H1 (cell line): ENCODE data around the gene ZNF148. TPM values are rescaled to one million over a fixed set of nuclear protein-coding genes. Genes with fewer than 3 reads are reported as not detected.

Experiments
- CTCF ChIA-PET: fragments of 300-600 bp; sonication (Branson Sonifier 250); formaldehyde crosslinking; loops from one replicate; lab custom pipeline; 2021; ENCODE audit not compliant: partially characterized antibody; lab: Charles Lee
- POLR2A ChIA-PET: fragments of 300-600 bp; sonication (Branson Sonifier 250); formaldehyde crosslinking; loops from one replicate; lab custom pipeline; 2021; ENCODE audit warnings: inconsistent platforms; ENCODE audit not compliant: partially characterized antibody; lab: Charles Lee
- DNase-seq, 2 experiments: peaks; one replicate each; pipeline versions ENCODE4 v3.0.0 to v3.0.0-alpha.2; 2010 to 2022; ENCODE audit warnings: low spot score in 2 of 2, low read depth in 1 of 2, mixed read lengths in 1 of 2
- FAIRE-seq: peaks from 2 replicates; lab custom pipeline; 2011; peaks lifted over from hg19 to GRCh38; lab: Jason Lieb, UNC
- H2AFZ ChIP-seq: 2 replicates; pipeline ENCODE4 v1.8.1; 2012; ENCODE audit warnings: low read length, inconsistent platforms
- H2AK5ac ChIP-seq: 2 replicates; pipeline ENCODE4 v1.6.1; 2013; ENCODE audit warnings: low read depth, low read length
- H2BK120ac ChIP-seq: replicated peaks from 2 replicates; pipeline ENCODE3; 2013; ENCODE audit warnings: low read depth, low read length, inconsistent platforms
- H2BK12ac ChIP-seq: 2 replicates; pipeline ENCODE4 v1.6.1; 2013; ENCODE audit warnings: low read depth, low read length
- H2BK15ac ChIP-seq: 2 replicates; pipeline ENCODE4 v1.6.1; 2013; ENCODE audit warnings: low read length
- H2BK20ac ChIP-seq: 2 replicates; pipeline ENCODE4 v1.6.1; 2013; ENCODE audit warnings: low read length
- H2BK5ac ChIP-seq: 2 replicates; pipeline ENCODE4 v1.6.1; 2013; ENCODE audit warnings: low read depth, low read length
- H3K14ac ChIP-seq: 2 replicates; pipeline ENCODE4 v1.6.1; 2013; ENCODE audit warnings: inconsistent platforms; ENCODE audit not compliant: insufficient read length
- H3K18ac ChIP-seq: 2 replicates; pipeline ENCODE4 v1.6.1; 2013; ENCODE audit warnings: low read length; ENCODE audit errors: extremely low read depth
- H3K23ac ChIP-seq: 2 replicates; pipeline ENCODE4 v1.6.1; 2013; ENCODE audit warnings: inconsistent platforms; ENCODE audit not compliant: insufficient read length
- H3K23me2 ChIP-seq: 2 replicates; pipeline ENCODE4 v1.6.1; 2013; ENCODE audit warnings: low read depth, low read length
- H3K27ac ChIP-seq: 2 replicates; pipeline ENCODE4 v1.6.1; 2011; ENCODE audit warnings: low read depth, low read length, inconsistent platforms
- H3K27me3 ChIP-seq, 4 experiments: replicated peaks in 1 of 4; 1 replicate in 1 of 4; 2 replicates in 3 of 4; pipeline versions ENCODE4 v1.6.1 to v1.8.1; 2011 to 2013; ENCODE audit warnings: low read length in 3 of 4, mild to moderate bottlenecking in 3 of 4, inconsistent platforms in 2 of 4, mixed read lengths in 2 of 4, moderate library complexity in 1 of 4; ENCODE audit not compliant: control insufficient read depth in 3 of 4, insufficient read depth in 3 of 4; ENCODE audit errors: extremely low read depth in 1 of 4
- H3K36me3 ChIP-seq, 4 experiments: 2 replicates each; pipeline versions ENCODE4 v1.6.1 to v1.8.1; 2011 to 2013; ENCODE audit warnings: mild to moderate bottlenecking in 4 of 4, low read length in 3 of 4, moderate library complexity in 2 of 4, control low read depth in 1 of 4, inconsistent platforms in 1 of 4; ENCODE audit not compliant: insufficient read depth in 4 of 4, control insufficient read depth in 2 of 4
- H3K4ac ChIP-seq: replicated peaks from 2 replicates; pipeline ENCODE3; 2013; ENCODE audit warnings: low read length, low read depth, mixed read lengths, inconsistent platforms; ENCODE audit not compliant: insufficient read length
- H3K4me1 ChIP-seq, 4 experiments: replicated peaks in 1 of 4; 1 replicate in 1 of 4; 2 replicates in 3 of 4; pipeline versions ENCODE4 v1.6.1 to v1.8.1; 2011 to 2013; ENCODE audit warnings: low read length in 3 of 4, inconsistent platforms in 2 of 4, mixed read lengths in 1 of 4; ENCODE audit not compliant: insufficient read depth in 4 of 4, control insufficient read depth in 3 of 4
- H3K4me2 ChIP-seq, 2 experiments: 2 replicates each; pipeline versions ENCODE4 v1.6.1 to v1.8.1; 2011 to 2013; ENCODE audit warnings: low read depth in 2 of 2, low read length in 2 of 2, control low read depth in 1 of 2, inconsistent platforms in 1 of 2, mild to moderate bottlenecking in 1 of 2; ENCODE audit not compliant: insufficient read depth in 1 of 2
- H3K4me3 ChIP-seq, 4 experiments: fragments of 200-600, 300-600 bp in 1 of 4; sonication (generic), shearing (Covaris generic), sonication (Bioruptor Twin) in 1 of 4; 2 replicates each; pipeline versions ENCODE4 v1.5.1 to v1.8.1; 2011 to 2016; ENCODE audit warnings: low read length in 4 of 4, low read depth in 3 of 4, control low read depth in 2 of 4, inconsistent platforms in 2 of 4, mild to moderate bottlenecking in 2 of 4, mixed read lengths in 1 of 4, moderate library complexity in 1 of 4; ENCODE audit not compliant: insufficient read depth in 2 of 4; ENCODE audit errors: extremely low read depth in 1 of 4
- H3K56ac ChIP-seq: replicated peaks from 2 replicates; pipeline ENCODE3; 2013; ENCODE audit warnings: low read depth, mild to moderate bottlenecking, mixed read lengths, low read length, inconsistent platforms; ENCODE audit not compliant: insufficient read length
- H3K79me1 ChIP-seq: 2 replicates; pipeline ENCODE4 v1.6.1; 2013; ENCODE audit warnings: low read depth, low read length, control low read depth
- H3K79me2 ChIP-seq, 2 experiments: 2 replicates each; pipeline versions ENCODE4 v1.6.1 to v1.8.1; 2012 to 2013; ENCODE audit warnings: low read length in 2 of 2, mild to moderate bottlenecking in 2 of 2, inconsistent platforms in 1 of 2; ENCODE audit not compliant: insufficient read depth in 2 of 2, control insufficient read depth in 1 of 2
- H3K9ac ChIP-seq, 4 experiments: replicated peaks in 1 of 4; 1 replicate in 1 of 4; 2 replicates in 3 of 4; pipeline versions ENCODE4 v1.6.1 to v1.8.1; 2011 to 2013; ENCODE audit warnings: low read depth in 3 of 4, low read length in 3 of 4, control low read depth in 2 of 4, mild to moderate bottlenecking in 2 of 4, moderate library complexity in 2 of 4, inconsistent platforms in 1 of 4; ENCODE audit errors: extremely low read depth in 1 of 4
- H3K9me3 ChIP-seq, 2 experiments: 2 replicates each; pipeline versions ENCODE4 v1.6.1 to v1.8.1; 2012 to 2013; ENCODE audit warnings: mild to moderate bottlenecking in 2 of 2, moderate library complexity in 2 of 2, control low read depth in 1 of 2, inconsistent platforms in 1 of 2, low read depth in 1 of 2, low read length in 1 of 2, mixed read lengths in 1 of 2; ENCODE audit not compliant: insufficient read depth in 2 of 2
- H4K20me1 ChIP-seq, 2 experiments: replicated peaks in 1 of 2; 2 replicates each; pipeline versions ENCODE3 to v1.8.1; 2011 to 2013; ENCODE audit warnings: inconsistent platforms in 2 of 2, low read length in 2 of 2, mild to moderate bottlenecking in 1 of 2; ENCODE audit not compliant: insufficient read depth in 2 of 2, control insufficient read depth in 1 of 2
- H4K5ac ChIP-seq: 2 replicates; pipeline ENCODE4 v1.6.1; 2013; ENCODE audit warnings: low read length, low read depth, mixed read lengths, inconsistent platforms; ENCODE audit not compliant: insufficient read length
- H4K8ac ChIP-seq: 2 replicates; pipeline ENCODE4 v1.8.0; 2013; ENCODE audit warnings: mild to moderate bottlenecking, moderate library complexity, low read length, inconsistent platforms; ENCODE audit not compliant: insufficient read depth; ENCODE audit errors: extremely low read depth
- H4K91ac ChIP-seq: replicated peaks from 2 replicates; pipeline ENCODE3; 2013; ENCODE audit warnings: low read length, mixed read lengths, inconsistent platforms; ENCODE audit not compliant: insufficient read length
- EGR1 ChIP-seq: IDR thresholded peaks from 2 replicates; pipeline ENCODE4 v1.6.1; 2011; ENCODE audit warnings: low read depth, low read length, borderline replicate concordance
- EP300 ChIP-seq, 2 experiments: IDR thresholded peaks; 1 replicate in 1 of 2; 2 replicates in 1 of 2; pipeline ENCODE4 v1.6.1; 2011 to 2012; ENCODE audit warnings: low read depth in 2 of 2, low read length in 2 of 2, mild to moderate bottlenecking in 2 of 2, borderline replicate concordance in 1 of 2, inconsistent platforms in 1 of 2, moderate library complexity in 1 of 2
- FOSL1 ChIP-seq: IDR thresholded peaks from 2 replicates; pipeline ENCODE4 v1.6.1; 2011; ENCODE audit warnings: mild to moderate bottlenecking, low read depth, low read length, moderate library complexity; ENCODE audit not compliant: insufficient read depth
- GABPA ChIP-seq: IDR thresholded peaks from 2 replicates; pipeline ENCODE4 v1.6.1; 2011; ENCODE audit warnings: mild to moderate bottlenecking, low read length, moderate library complexity, borderline replicate concordance; ENCODE audit not compliant: insufficient read depth
- JUN ChIP-seq: IDR thresholded peaks from 2 replicates; pipeline ENCODE4 v1.6.1; 2011; ENCODE audit warnings: low read depth, mild to moderate bottlenecking, improper control_type of control experiment, low read length
- NRF1 ChIP-seq: IDR thresholded peaks from 2 replicates; pipeline ENCODE4 v1.6.1; 2011; ENCODE audit warnings: mild to moderate bottlenecking, low read depth, low read length, improper control_type of control experiment
- RAD21 ChIP-seq, 2 experiments: IDR thresholded peaks in 1 of 2; conservative IDR thresholded peaks in 1 of 2; 2 replicates each; pipeline ENCODE4 v1.6.1; 2011; ENCODE audit warnings: low read depth in 2 of 2, low read length in 2 of 2, improper control_type of control experiment in 1 of 2, inconsistent platforms in 1 of 2, mild to moderate bottlenecking in 1 of 2, moderate library complexity in 1 of 2
- SP2 ChIP-seq: IDR thresholded peaks from 2 replicates; pipeline ENCODE4 v1.6.1; 2012; ENCODE audit warnings: mild to moderate bottlenecking, low read length, inconsistent platforms
- SUZ12 ChIP-seq: fragments of 200-600 bp; sonication (generic); IDR thresholded peaks from 2 replicates; pipeline ENCODE4 v1.6.1; 2012; ENCODE audit warnings: mild to moderate bottlenecking, inconsistent platforms, low read length, moderate library complexity, mixed read lengths
- TAF7 ChIP-seq: optimal IDR thresholded peaks from 2 replicates; pipeline ENCODE3; 2011; ENCODE audit warnings: low read depth, mild to moderate bottlenecking, inconsistent platforms, low read length, moderate library complexity, borderline replicate concordance
- TBP ChIP-seq: IDR thresholded peaks from 2 replicates; pipeline ENCODE4 v1.6.1; 2011; ENCODE audit warnings: low read depth, low read length, improper control_type of control experiment
- TEAD4 ChIP-seq: IDR thresholded peaks from 2 replicates; pipeline ENCODE4 v1.6.1; 2012; ENCODE audit warnings: low read depth, low read length, inconsistent platforms, mixed read lengths
- YY1 ChIP-seq: IDR thresholded peaks from 2 replicates; pipeline ENCODE4 v1.6.1; 2011; ENCODE audit warnings: low read depth, mild to moderate bottlenecking, low read length
- WGBS, 2 experiments: shearing (Covaris generic) in 1 of 2; methylation state at CpG; one replicate each; pipeline versions ENCODE4 v1.1.6 to v1.1.7; 2013 to 2015; ENCODE audit warnings: low lambda C conversion rate in 2 of 2, mixed read lengths in 2 of 2, inconsistent platforms in 1 of 2, low coverage in 1 of 2, missing lambda C conversion rate in 1 of 2; ENCODE audit not compliant: insufficient replicate concordance in 2 of 2, insufficient coverage in 1 of 2, insufficient read length in 1 of 2; ENCODE audit errors: extremely low coverage in 1 of 2, missing lambda C conversion rate in 1 of 2; 5-methylcytosine and 5-hydroxymethylcytosine counted together
- polyA plus RNA-seq, 7 experiments: library from polyadenylated mRNA; depleted of rRNA in 3 of 7; stranded (reverse) in 5 of 7; unstranded in 2 of 7; fragments of >200 nt in 5 of 7; fragments of 200-250 nt in 2 of 7; gene quantifications; 1 replicate in 5 of 7; 2 replicates in 1 of 7; 4 replicates in 1 of 7; pipeline versions ENCODE4 v1.2.1 to v1.2.3, GENCODE V29; 2011 to 2013; ENCODE audit warnings: missing spikeins in 2 of 7, mixed read lengths in 2 of 7
- total RNA-seq: library from RNA; stranded (reverse); fragmentation: NEBNext Ultra II Directional; extraction: Animal tissue kit (Norgen Biotek cat#: 25700); gene quantifications from 2 replicates; pipeline ENCODE4 v1.2.1, GENCODE V29; 2021
- TF ChIP-seq, protein P1 (sequence below): IDR thresholded peaks from 2 replicates; pipeline ENCODE4 v1.6.1; 2012; ENCODE audit warnings: inconsistent platforms

ZNF148 gene
- total and polyA plus RNA-seq, 2 of the 8 experiments (the other 6 are each of a cell fraction or from before 2014, with no cell fraction given): 3.7 to 22.6 TPM

DNA sequence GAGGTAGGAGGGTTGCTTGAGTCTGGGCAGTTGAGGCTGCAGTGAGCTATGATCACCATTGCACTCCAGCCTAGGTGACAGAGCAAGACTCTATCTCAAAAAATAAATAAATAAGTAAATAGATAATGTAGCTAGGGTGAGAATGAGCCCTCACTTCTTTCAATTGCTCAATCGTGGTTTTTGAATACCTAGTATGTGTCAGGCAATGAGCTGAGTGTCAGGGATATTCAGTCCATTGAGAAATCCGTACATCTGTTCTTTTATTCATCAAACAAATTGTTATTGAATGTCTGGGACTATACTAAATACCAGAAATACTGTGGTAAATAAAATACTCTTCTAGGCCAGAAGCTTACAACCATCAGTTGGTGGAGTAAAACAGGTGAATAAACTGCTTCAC lies 6.2 kb upstream of the ZNF148 start:
- no peak overlapping the region for H3K23ac ChIP-seq
- no peaks in the 10 kb centered on the region; a peak in 1 of 7 replicates for H3K27me3 ChIP-seq
- no peak overlapping the region for H3K56ac ChIP-seq
- ChIA-PET POLR2A (interaction anchor here (0.8 to 1.3 kb wide), 3 partner anchors 8 to 20 kb away, joined by 3 read pairs; no protein-coding TSS in a partner anchor), CTCF (interaction anchor here (0.9 to 1.2 kb wide), 4 partner anchors 11 to 266 kb away, joined by 3 read pairs; no protein-coding TSS in a partner anchor)
- no peak overlapping the region for H4K8ac ChIP-seq
- H3K4ac ChIP-seq: no peak overlapping the region
- no peak overlapping the region for H2BK120ac ChIP-seq
- H3K4me3 ChIP-seq: no peak overlapping the region
- no peaks in the 10 kb centered on the region for H3K36me3 ChIP-seq
- H4K20me1 ChIP-seq: no peaks in the 10 kb centered on the region
- H2BK20ac ChIP-seq: no peak overlapping the region
- 0 out of 7 replicates have a peak, but pooled peaks cover 0 to 2% (median 0%) of the 10 kb centered on the region in 4 experiments for H3K4me1 ChIP-seq
- H2AK5ac ChIP-seq: no peak overlapping the region
- 84% methylated on average over 2 of the region's 2 CpGs; no CpG with 5 or more reads in 1 of the 2 experiments for WGBS, 2 experiments
- no peak overlapping the region for H2BK5ac ChIP-seq
- H4K5ac ChIP-seq: no peak overlapping the region
- H3K4me2 ChIP-seq: no peak overlapping the region
- DNase-seq (no peak), FAIRE-seq (no peak)
- H3K18ac ChIP-seq: no peak overlapping the region
- no peak overlapping the region for H3K9ac ChIP-seq
- no peak overlapping the region for H3K14ac ChIP-seq
- no peak overlapping the region for H3K27ac ChIP-seq
- H3K79me1 ChIP-seq: no peaks in the 10 kb centered on the region
- no peak overlapping the region for H2BK15ac ChIP-seq
- H3K79me2 ChIP-seq: no peaks in the 10 kb centered on the region
- no peak overlapping the region for H4K91ac ChIP-seq
- H2BK12ac ChIP-seq: no peak overlapping the region
- H2AFZ ChIP-seq: no peak overlapping the region
- H3K9me3 ChIP-seq: no peaks in the 10 kb centered on the region
- H3K23me2 ChIP-seq: no peaks in the 10 kb centered on the region
- no peak for TF ChIP-seq FOSL1
- no peak for TF ChIP-seq TBP
- TF ChIP-seq YY1: no peak
- TF ChIP-seq SP2: no peak
- TF ChIP-seq, protein P1, sequence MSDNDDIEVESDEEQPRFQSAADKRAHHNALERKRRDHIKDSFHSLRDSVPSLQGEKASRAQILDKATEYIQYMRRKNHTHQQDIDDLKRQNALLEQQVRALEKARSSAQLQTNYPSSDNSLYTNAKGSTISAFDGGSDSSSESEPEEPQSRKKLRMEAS: no peak
- TF ChIP-seq EP300 (IDR thresholded peaks at IDR 0.05; ENCODE audit: borderline replicate concordance in 1 of 2, low read depth in 2 of 2, low read length in 2 of 2): no peak
- TF ChIP-seq EGR1: no peak
- no peak for TF ChIP-seq GABPA
- TF ChIP-seq RAD21 (IDR thresholded peaks at IDR 0.05 in 1 of 2, conservative IDR thresholded peaks at IDR 0.05 in 1 of 2; ENCODE audit: low read depth in 2 of 2, low read length in 2 of 2): no peak
- no peak for TF ChIP-seq TEAD4
- TF ChIP-seq NRF1: no peak
- TF ChIP-seq SUZ12: no peak
- no peak for TF ChIP-seq TAF7
- TF ChIP-seq JUN: no peak
